Effector memory CD8-positive, alpha-beta T cell (primary cell): ENCODE data around the gene CNOT4.

Experiments used
- ATAC-seq: fragments of 150-1000 bp; cut with Tn5 transposase; replicated peaks from 2 replicates; pipeline ENCODE4 v1.10.0; 2021; ENCODE audit warnings: mild to moderate bottlenecking, moderate library complexity
- DNase-seq, 3 experiments: peaks; one replicate each; pipeline ENCODE4 v3.0.0; 2021
- H3K27ac Mint-ChIP-seq, 2 donors: one replicate each; pipeline ENCODE4 v1.8.0; 2022; ENCODE audit warnings: mild to moderate bottlenecking in 2 of 2, mixed read lengths in 2 of 2, moderate library complexity in 2 of 2
- H3K27me3 Mint-ChIP-seq, 2 donors: one replicate each; pipeline ENCODE4 v1.8.0; 2022; ENCODE audit warnings: mixed read lengths in 2 of 2
- H3K36me3 Mint-ChIP-seq: one replicate; pipeline ENCODE4 v1.8.0; 2022; ENCODE audit warnings: mild to moderate bottlenecking, moderate library complexity, mixed read lengths; ENCODE audit not compliant: insufficient read depth
- H3K4me1 Mint-ChIP-seq, 2 donors: one replicate each; pipeline ENCODE4 v1.8.0; 2022; ENCODE audit warnings: low read depth in 2 of 2, mixed read lengths in 2 of 2
- H3K4me3 Mint-ChIP-seq, 2 donors: one replicate each; pipeline ENCODE4 v1.8.0; 2022; ENCODE audit warnings: mild to moderate bottlenecking in 2 of 2, mixed read lengths in 2 of 2, moderate library complexity in 2 of 2
- H3K9me3 Mint-ChIP-seq, 2 donors: one replicate each; pipeline ENCODE4 v1.8.0; 2022; ENCODE audit warnings: mixed read lengths in 2 of 2
- total RNA-seq, 9 experiments: gene quantifications; one replicate each; lab custom pipeline; 2026; lab: John Stamatoyannopoulos, UW

Gene CNOT4, protein sequence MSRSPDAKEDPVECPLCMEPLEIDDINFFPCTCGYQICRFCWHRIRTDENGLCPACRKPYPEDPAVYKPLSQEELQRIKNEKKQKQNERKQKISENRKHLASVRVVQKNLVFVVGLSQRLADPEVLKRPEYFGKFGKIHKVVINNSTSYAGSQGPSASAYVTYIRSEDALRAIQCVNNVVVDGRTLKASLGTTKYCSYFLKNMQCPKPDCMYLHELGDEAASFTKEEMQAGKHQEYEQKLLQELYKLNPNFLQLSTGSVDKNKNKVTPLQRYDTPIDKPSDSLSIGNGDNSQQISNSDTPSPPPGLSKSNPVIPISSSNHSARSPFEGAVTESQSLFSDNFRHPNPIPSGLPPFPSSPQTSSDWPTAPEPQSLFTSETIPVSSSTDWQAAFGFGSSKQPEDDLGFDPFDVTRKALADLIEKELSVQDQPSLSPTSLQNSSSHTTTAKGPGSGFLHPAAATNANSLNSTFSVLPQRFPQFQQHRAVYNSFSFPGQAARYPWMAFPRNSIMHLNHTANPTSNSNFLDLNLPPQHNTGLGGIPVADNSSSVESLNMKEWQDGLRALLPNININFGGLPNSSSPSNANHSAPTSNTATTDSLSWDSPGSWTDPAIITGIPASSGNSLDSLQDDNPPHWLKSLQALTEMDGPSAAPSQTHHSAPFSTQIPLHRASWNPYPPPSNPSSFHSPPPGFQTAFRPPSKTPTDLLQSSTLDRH
- 18.3 to 64.6 (median 30.4) reads per million in 9 experiments for total RNA-seq

- no peak within 1 kb of the TSS for H3K27ac Mint-ChIP-seq
Measured at GRCh38 chr7:135509839-135510591, at the start of gene CNOT4. Gene CNOT4 (minus strand): TSS chr7:135510102. CDS start chr7:135438331, 71,771 bp downstream.

GRCh38 chr7:135558881-135559280, 49.0 kb upstream of the CNOT4 start:
- H3K27me3 Mint-ChIP-seq: peaks cover 0 to 6% of the 10 kb centered on the region in 2 donors
- no peak overlapping the region for H3K4me3 Mint-ChIP-seq
- peaks cover 8 to 21% of the 10 kb centered on the region in 2 donors for H3K4me1 Mint-ChIP-seq
- no peak for ATAC-seq
- peaks cover 5% of the 10 kb centered on the region for H3K36me3 Mint-ChIP-seq
- DNase-seq: no peak
- no peak overlapping the region for H3K27ac Mint-ChIP-seq
- H3K9me3 Mint-ChIP-seq: no peaks in the 10 kb centered on the region

More at GRCh38 chr7:135509839-135510591, at the start of gene CNOT4:
- H3K4me3 Mint-ChIP-seq: no peak within 1 kb of the TSS
- H3K36me3 Mint-ChIP-seq: peaks cover 7% of the 10 kb centered on the region
- ATAC-seq (peak; percentile 93), DNase-seq (peak; percentile 90 to 91 (median 90))
- H3K9me3 Mint-ChIP-seq: no peaks in the 10 kb centered on the region
- H3K4me1 Mint-ChIP-seq: peaks cover 3 to 8% of the 10 kb centered on the region in 2 donors
- no peaks in the 10 kb centered on the region for H3K27me3 Mint-ChIP-seq

DNA sequence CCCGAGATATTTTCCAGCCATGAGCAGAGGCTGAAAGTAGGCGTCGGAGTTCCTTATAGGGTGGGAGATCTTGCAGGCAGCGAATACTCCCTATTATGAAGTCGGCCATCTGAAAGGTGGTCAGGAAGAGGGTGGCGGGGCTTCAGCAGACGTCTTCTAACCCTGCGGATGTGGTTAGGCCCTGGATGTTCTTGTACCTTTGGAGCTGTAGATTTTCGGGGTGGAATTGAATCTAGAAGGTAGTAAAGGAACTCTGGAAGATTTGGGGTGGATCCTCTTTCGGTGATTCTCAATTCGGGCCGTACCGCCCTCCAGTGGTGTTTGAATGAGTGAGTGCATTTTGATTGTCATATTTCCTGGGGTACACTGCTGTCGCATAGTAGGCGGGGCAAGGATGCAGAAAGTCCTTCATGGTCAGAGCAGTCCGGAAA, 48.5 kb upstream of the CNOT4 start:
- Mint-ChIP-seq H3K27me3 (peaks cover 0 to 6% of the 10 kb centered on the region in 2 donors), H3K27ac (no peak overlapping the region), H3K36me3 (peaks cover 5% of the 10 kb centered on the region), H3K9me3 (no peaks in the 10 kb centered on the region), H3K4me3 (no peak overlapping the region), H3K4me1 (peaks cover 8 to 21% of the 10 kb centered on the region in 2 donors)
- peak; percentile 55 to 63 (median 57) for DNase-seq
- ATAC-seq: peak; percentile 71

- H3K36me3 Mint-ChIP-seq: peaks cover 5% of the 10 kb centered on the region
- DNase-seq (peak; percentile 74 to 93 (median 82)), ATAC-seq (peak; percentile 83)
- no peaks in the 10 kb centered on the region for H3K9me3 Mint-ChIP-seq
- H3K4me1 Mint-ChIP-seq: peaks cover 6 to 18% of the 10 kb centered on the region in 2 donors
- peak within 1 kb of the TSS; percentile 11 to 30 for H3K4me3 Mint-ChIP-seq
- H3K27ac Mint-ChIP-seq: no peak within 1 kb of the TSS
- H3K27me3 Mint-ChIP-seq: peaks cover 0 to 6% of the 10 kb centered on the region in 2 donors
Measured at GRCh38 chr7:135557455-135558336, 47.8 kb upstream of the CNOT4 start, which contains the start of gene NUP205. Gene NUP205 (plus strand): TSS chr7:135557917. CDS start chr7:135557945, 28 bp downstream.

DNA sequence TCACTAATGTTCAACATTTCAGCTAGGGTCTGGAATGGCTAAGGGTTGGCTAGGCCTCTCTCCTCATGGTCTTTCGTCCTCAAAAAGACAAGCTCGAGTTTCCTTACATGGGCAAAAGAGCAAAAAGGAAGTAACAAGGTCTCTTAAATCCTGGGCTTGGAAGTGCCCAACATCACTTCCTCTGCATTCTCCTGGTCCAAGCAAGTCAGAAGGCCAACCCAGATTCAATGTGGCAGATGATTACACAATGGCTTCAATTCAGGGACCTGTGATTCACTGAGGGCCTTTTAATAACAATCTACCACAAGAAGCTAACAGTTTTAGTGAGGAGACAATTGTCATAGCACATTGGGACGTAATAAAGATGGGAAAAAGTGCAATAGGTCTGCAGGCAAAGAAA, 43.4 kb upstream of the CNOT4 start:
- peaks cover 3% of the 10 kb centered on the region for H3K36me3 Mint-ChIP-seq
- peaks cover 3 to 18% of the 10 kb centered on the region in 2 donors for H3K27me3 Mint-ChIP-seq
- H3K4me3 Mint-ChIP-seq: no peak overlapping the region
- no peak overlapping the region for H3K27ac Mint-ChIP-seq
- no peaks in the 10 kb centered on the region for H3K4me1 Mint-ChIP-seq
- DNase-seq: no peak
- no peak for ATAC-seq
- no peaks in the 10 kb centered on the region for H3K9me3 Mint-ChIP-seq

GRCh38 chr7:135552148-135552547, 42.2 kb upstream of the CNOT4 start:
- ATAC-seq (no peak), DNase-seq (no peak)
- H3K4me1 Mint-ChIP-seq: no peaks in the 10 kb centered on the region
- H3K36me3 Mint-ChIP-seq: peaks cover 3% of the 10 kb centered on the region
- peaks cover 10 to 26% of the 10 kb centered on the region in 2 donors for H3K27me3 Mint-ChIP-seq
- no peak overlapping the region for H3K4me3 Mint-ChIP-seq
- no peaks in the 10 kb centered on the region for H3K9me3 Mint-ChIP-seq
- H3K27ac Mint-ChIP-seq: no peak overlapping the region

GRCh38 chr7:135550196-135550595, 40.3 kb upstream of the CNOT4 start:
- ATAC-seq: no peak

GRCh38 chr7:135541029-135541428, 31.1 kb upstream of the CNOT4 start:
- no peaks in the 10 kb centered on the region for H3K9me3 Mint-ChIP-seq
- H3K4me3 Mint-ChIP-seq: no peak overlapping the region
- DNase-seq: no peak
- H3K27me3 Mint-ChIP-seq: peaks cover 15 to 16% of the 10 kb centered on the region in 2 donors
- no peak for ATAC-seq
- no peaks in the 10 kb centered on the region for H3K36me3 Mint-ChIP-seq
- H3K27ac Mint-ChIP-seq: no peak overlapping the region
- no peaks in the 10 kb centered on the region for H3K4me1 Mint-ChIP-seq

More at GRCh38 chr7:135550196-135550595, 40.3 kb upstream of the CNOT4 start:
- H3K36me3 Mint-ChIP-seq: peaks cover 3% of the 10 kb centered on the region
- DNase-seq: no peak
- H3K4me3 Mint-ChIP-seq: no peak overlapping the region
- no peaks in the 10 kb centered on the region for H3K4me1 Mint-ChIP-seq
- peaks cover 10 to 23% of the 10 kb centered on the region in 2 donors for H3K27me3 Mint-ChIP-seq
- no peaks in the 10 kb centered on the region for H3K9me3 Mint-ChIP-seq
- H3K27ac Mint-ChIP-seq: no peak overlapping the region

GRCh38 chr7:135539629-135540028, 29.7 kb upstream of the CNOT4 start:
- DNase-seq: no peak
- Mint-ChIP-seq H3K36me3 (no peaks in the 10 kb centered on the region), H3K4me1 (no peaks in the 10 kb centered on the region), H3K4me3 (no peak overlapping the region), H3K9me3 (no peaks in the 10 kb centered on the region), H3K27ac (no peak overlapping the region), H3K27me3 (peaks cover 23 to 29% of the 10 kb centered on the region in 2 donors)
- ATAC-seq: no peak

GRCh38 chr7:135538376-135538775, 28.5 kb upstream of the CNOT4 start:
- ATAC-seq (no peak), DNase-seq (no peak)
- peaks cover 27 to 29% of the 10 kb centered on the region in 2 donors for H3K27me3 Mint-ChIP-seq
- H3K4me3 Mint-ChIP-seq: no peak overlapping the region
- no peaks in the 10 kb centered on the region for H3K36me3 Mint-ChIP-seq
- H3K4me1 Mint-ChIP-seq: no peaks in the 10 kb centered on the region
- H3K27ac Mint-ChIP-seq: no peak overlapping the region
- no peaks in the 10 kb centered on the region for H3K9me3 Mint-ChIP-seq

GRCh38 chr7:135537905-135538304, 28.0 kb upstream of the CNOT4 start:
- H3K4me3 Mint-ChIP-seq: no peak overlapping the region
- H3K36me3 Mint-ChIP-seq: no peaks in the 10 kb centered on the region
- DNase-seq (no peak), ATAC-seq (no peak)
- H3K4me1 Mint-ChIP-seq: no peaks in the 10 kb centered on the region
- peaks cover 29 to 31% of the 10 kb centered on the region in 2 donors for H3K27me3 Mint-ChIP-seq
- H3K9me3 Mint-ChIP-seq: no peaks in the 10 kb centered on the region
- H3K27ac Mint-ChIP-seq: no peak overlapping the region

DNA sequence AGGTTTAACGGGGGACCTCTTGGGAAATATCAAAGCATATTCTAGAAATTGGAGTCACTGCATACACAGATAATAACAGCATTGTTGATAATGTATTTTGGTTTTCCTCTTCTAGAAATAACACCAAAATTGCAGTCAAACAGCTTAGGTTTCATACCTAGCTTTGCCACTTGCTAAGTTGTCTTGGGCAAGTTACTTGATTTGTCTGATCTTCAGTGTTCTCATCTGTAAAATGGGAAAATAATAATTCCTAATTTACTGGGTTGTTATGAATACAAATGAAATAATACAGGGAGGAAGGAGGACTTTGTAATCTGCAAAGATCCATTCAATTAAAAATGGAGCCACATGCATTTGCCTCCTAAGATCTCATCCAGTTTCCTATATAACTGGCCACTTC, 27.6 kb upstream of the CNOT4 start:
- H3K27ac Mint-ChIP-seq: no peak overlapping the region
- peaks cover 30 to 32% of the 10 kb centered on the region in 2 donors for H3K27me3 Mint-ChIP-seq
- no peak for ATAC-seq
- H3K4me1 Mint-ChIP-seq: no peaks in the 10 kb centered on the region
- H3K9me3 Mint-ChIP-seq: no peaks in the 10 kb centered on the region
- no peak for DNase-seq
- no peak overlapping the region for H3K4me3 Mint-ChIP-seq
- H3K36me3 Mint-ChIP-seq: no peaks in the 10 kb centered on the region
